OCI-LY1 (cell line): ENCODE measurements around the gene WIPF3.

Experiments used
- CTCF ChIP-seq: fragments of 200-600 bp; sonication (generic), shearing (Covaris generic); IDR thresholded peaks from 2 replicates; pipeline ENCODE4 v1.5.1; 2017; ENCODE audit warnings: mild to moderate bottlenecking, antibody characterized with exemption, low read length, moderate library complexity, mixed read lengths
- EZH2 ChIP-seq: fragments of 200-600 bp; sonication (generic), shearing (Covaris generic); IDR thresholded peaks from 2 replicates; pipeline ENCODE4 v1.8.0; 2017; ENCODE audit warnings: borderline replicate concordance, mixed run types, mild to moderate bottlenecking, antibody characterized with exemption, low read length, moderate library complexity, mixed read lengths

GRCh38 chr7:29854257-29854938, 48.1 kb downstream of the WIPF3 start:
- TF ChIP-seq CTCF (peak; percentile 16; the same call in 1 of the 2 replicates), EZH2 (no peak)
